ENCODE measurements around the gene PNPLA3.
A peak's percentile ranks its signal among the peaks of the same experiment; 100 is the strongest.

Gene PNPLA3

DNA sequence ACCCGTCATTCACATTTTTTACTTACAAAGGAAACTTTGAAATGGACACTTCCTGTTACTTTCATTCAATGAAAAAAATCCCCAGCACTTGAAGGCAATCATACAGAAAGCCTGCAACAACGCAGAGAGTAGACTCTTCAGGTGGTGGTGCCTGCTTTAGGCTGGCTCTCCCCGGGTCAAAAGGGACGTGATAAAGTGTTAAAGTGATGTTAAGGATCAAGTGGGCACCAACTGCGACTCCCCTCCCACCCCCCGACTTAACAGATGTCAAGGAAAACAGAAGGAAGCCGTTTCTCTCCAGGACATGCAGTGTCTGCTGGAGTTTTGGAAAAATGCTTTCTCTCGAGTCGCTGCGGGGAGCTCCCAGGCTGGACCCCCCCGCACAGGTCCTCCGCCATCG is 414 bp upstream of the PNPLA3 start:
- TF ChIP-seq, protein P1, sequence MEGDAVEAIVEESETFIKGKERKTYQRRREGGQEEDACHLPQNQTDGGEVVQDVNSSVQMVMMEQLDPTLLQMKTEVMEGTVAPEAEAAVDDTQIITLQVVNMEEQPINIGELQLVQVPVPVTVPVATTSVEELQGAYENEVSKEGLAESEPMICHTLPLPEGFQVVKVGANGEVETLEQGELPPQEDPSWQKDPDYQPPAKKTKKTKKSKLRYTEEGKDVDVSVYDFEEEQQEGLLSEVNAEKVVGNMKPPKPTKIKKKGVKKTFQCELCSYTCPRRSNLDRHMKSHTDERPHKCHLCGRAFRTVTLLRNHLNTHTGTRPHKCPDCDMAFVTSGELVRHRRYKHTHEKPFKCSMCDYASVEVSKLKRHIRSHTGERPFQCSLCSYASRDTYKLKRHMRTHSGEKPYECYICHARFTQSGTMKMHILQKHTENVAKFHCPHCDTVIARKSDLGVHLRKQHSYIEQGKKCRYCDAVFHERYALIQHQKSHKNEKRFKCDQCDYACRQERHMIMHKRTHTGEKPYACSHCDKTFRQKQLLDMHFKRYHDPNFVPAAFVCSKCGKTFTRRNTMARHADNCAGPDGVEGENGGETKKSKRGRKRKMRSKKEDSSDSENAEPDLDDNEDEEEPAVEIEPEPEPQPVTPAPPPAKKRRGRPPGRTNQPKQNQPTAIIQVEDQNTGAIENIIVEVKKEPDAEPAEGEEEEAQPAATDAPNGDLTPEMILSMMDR (conservative IDR thresholded peaks at IDR 0.05; ENCODE audit: low read depth, low read length): no peak
- Histone ChIP-seq H3K4me1 (ENCODE audit: low read depth, poor library complexity, severe bottlenecking) (no peaks in the 10 kb centered on the region), H3K4me2 (no peak overlapping the region)

DNA sequence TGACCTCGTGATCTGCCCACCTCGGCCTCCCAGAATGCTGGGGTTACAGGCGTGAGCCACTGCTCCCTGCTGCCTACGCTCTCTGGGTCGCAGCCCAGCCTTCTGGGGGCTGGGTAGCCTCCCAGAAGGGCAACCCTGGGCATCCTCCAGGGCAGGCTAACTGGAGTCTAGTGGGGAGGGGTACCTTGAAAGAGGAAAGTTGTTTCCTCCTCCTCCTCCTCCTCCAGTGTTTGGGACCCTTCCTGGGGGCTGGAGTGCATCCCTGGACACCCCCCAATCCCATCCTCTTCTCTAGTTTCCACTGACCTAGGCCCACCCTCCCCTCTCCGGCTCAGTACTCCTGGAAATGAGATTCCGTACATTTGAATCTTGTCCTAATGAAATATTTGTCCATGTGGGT is 1.3 kb downstream of the PNPLA3 start:
- Histone ChIP-seq H3K4me2 (no peak overlapping the region), H3K9ac (no peak overlapping the region), H4K20me1 (ENCODE audit: insufficient read depth) (no peaks in the 10 kb centered on the region), H3K27me3 (ENCODE audit: insufficient read depth, low read depth) (peaks cover 32% of the 10 kb centered on the region; the same call in 1 of the 2 replicates), H2AFZ (ENCODE audit: low read depth) (no peak overlapping the region), H3K36me3 (ENCODE audit: insufficient read depth) (no peaks in the 10 kb centered on the region), H3K4me1 (ENCODE audit: low read depth, poor library complexity, severe bottlenecking) (no peaks in the 10 kb centered on the region), H3K79me2 (ENCODE audit: insufficient read depth, low read depth) (no peaks in the 10 kb centered on the region), H3K27ac (no peak overlapping the region), H3K4me3 (IDR thresholded peaks at IDR 0.05; ENCODE audit: insufficient read depth, low read depth, low read length) (no peak overlapping the region)
- TF ChIP-seq, protein P1 (conservative IDR thresholded peaks at IDR 0.05; ENCODE audit: low read depth, low read length): no peak

More for the DNA sequence above, 414 bp upstream of the PNPLA3 start:
- Histone ChIP-seq H3K27me3 (ENCODE audit: insufficient read depth, low read depth) (peaks cover 20% of the 10 kb centered on the region; the same call in 1 of the 2 replicates), H2AFZ (ENCODE audit: low read depth) (peak overlapping the region; percentile 47; the same call in 1 of the 2 replicates), H3K9ac (no peak overlapping the region), H3K79me2 (ENCODE audit: insufficient read depth, low read depth) (no peaks in the 10 kb centered on the region), H3K27ac (no peak overlapping the region), H3K36me3 (ENCODE audit: insufficient read depth) (no peaks in the 10 kb centered on the region), H4K20me1 (ENCODE audit: insufficient read depth) (no peaks in the 10 kb centered on the region), H3K4me3 (IDR thresholded peaks at IDR 0.05; ENCODE audit: insufficient read depth, low read depth, low read length) (no peak overlapping the region)

DNA sequence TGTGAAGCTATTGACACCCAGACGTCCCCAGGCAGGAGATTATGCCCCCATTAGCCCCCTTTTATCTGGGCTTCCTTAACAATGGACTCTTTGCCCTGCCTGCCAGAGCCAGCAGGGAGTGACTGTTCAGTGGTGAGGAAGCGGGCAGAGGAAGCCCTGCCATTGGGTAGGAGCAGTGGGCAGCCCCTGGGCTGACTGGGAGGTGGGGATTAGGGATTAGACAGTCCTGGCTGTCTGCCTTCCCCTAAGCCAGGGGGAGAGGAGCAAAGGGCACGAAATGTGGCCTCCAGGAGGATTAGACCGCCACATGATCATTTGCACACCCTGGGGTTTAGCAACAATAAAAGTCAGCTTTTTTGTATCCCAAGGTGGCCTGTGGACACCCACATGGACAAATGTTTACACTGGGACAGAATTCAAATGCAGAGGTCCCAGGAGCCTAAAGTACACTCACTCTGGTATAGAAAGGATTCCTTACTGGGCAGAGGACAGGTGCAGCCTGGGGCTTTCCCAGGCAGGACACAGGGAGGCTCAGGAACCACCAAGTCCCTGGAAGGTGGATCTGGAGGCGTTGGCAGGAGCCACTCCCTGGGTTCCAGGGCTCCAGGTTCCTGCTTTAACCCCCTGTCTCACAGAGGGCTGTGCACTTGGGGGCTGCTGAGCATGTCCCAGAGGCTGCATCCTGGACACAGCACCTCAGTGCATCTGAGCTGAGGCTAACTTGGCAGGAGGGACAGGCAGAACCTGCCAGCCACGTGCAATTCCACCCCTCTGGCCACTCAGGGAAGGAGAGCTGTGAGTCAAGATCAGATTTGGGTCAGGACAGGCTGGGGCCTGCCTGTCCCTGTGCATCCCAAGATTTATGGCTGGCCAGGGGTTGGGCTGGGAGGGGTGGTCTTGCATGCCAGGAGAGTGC is 2.1 kb downstream of the PNPLA3 start:
- Histone ChIP-seq H3K36me3 (ENCODE audit: insufficient read depth) (no peaks in the 10 kb centered on the region), H3K4me2 (no peak overlapping the region), H4K20me1 (ENCODE audit: insufficient read depth) (no peaks in the 10 kb centered on the region), H3K27ac (no peak overlapping the region), H3K27me3 (ENCODE audit: insufficient read depth, low read depth) (peaks cover 35% of the 10 kb centered on the region; the same call in 1 of the 2 replicates), H3K9ac (no peak overlapping the region), H3K79me2 (ENCODE audit: insufficient read depth, low read depth) (no peaks in the 10 kb centered on the region), H2AFZ (ENCODE audit: low read depth) (no peak overlapping the region), H3K4me3 (IDR thresholded peaks at IDR 0.05; ENCODE audit: insufficient read depth, low read depth, low read length) (no peak overlapping the region), H3K4me1 (ENCODE audit: low read depth, poor library complexity, severe bottlenecking) (no peaks in the 10 kb centered on the region)
- TF ChIP-seq, protein P1 (conservative IDR thresholded peaks at IDR 0.05; ENCODE audit: low read depth, low read length): no peak

DNA sequence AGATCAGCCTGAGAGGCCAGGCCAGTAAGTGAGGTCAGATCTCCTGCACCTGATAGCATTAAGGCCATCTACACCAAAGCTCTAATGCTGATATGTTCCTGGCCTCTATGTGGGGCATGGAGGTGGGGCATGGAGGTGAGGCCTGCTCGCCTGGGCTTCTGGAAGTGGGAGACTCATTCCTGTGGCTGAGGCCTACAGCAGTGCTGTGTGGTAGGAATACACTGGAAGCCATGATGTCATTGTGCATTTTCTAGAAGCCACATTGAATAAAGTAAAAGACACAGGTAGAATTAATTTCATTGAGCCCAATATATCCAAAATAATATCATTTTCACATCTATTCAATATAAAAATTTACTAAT is 2.7 kb downstream of the PNPLA3 start:
- TF ChIP-seq, protein P1 (conservative IDR thresholded peaks at IDR 0.05; ENCODE audit: low read depth, low read length): no peak
- no peaks in the 10 kb centered on the region for H4K20me1 ChIP-seq (ENCODE audit: insufficient read depth)
- no peak overlapping the region for H3K9ac ChIP-seq
- H3K79me2 ChIP-seq (ENCODE audit: insufficient read depth, low read depth): no peaks in the 10 kb centered on the region
- no peak overlapping the region for H3K4me3 ChIP-seq (IDR thresholded peaks at IDR 0.05; ENCODE audit: insufficient read depth, low read depth, low read length)
- H3K4me1 ChIP-seq (ENCODE audit: low read depth, poor library complexity, severe bottlenecking): no peaks in the 10 kb centered on the region
- peaks cover 37% of the 10 kb centered on the region; the same call in 1 of the 2 replicates for H3K27me3 ChIP-seq (ENCODE audit: insufficient read depth, low read depth)
- H3K4me2 ChIP-seq: no peak overlapping the region
- H3K27ac ChIP-seq: no peak overlapping the region
- no peaks in the 10 kb centered on the region for H3K36me3 ChIP-seq (ENCODE audit: insufficient read depth)
- H2AFZ ChIP-seq (ENCODE audit: low read depth): no peak overlapping the region
